SK-N-SH treated with all-trans-retinoic acid at 6 μM for 48 hours (cell line): Measurements from ENCODE around the gene NUP210.

Source experiments
- ATAC-seq: fragments of 200-7000 bp; cut with Tn5 transposase; 3 replicates; pipeline ENCODE4 v1.9.1; 2020; ENCODE audit warnings: mild to moderate bottlenecking, moderate library complexity
- ARNTL ChIP-seq: fragments of 450-650 bp; formaldehyde crosslinking; IDR thresholded peaks from 2 replicates; pipeline ENCODE4 v1.5.0; 2020; ENCODE audit warnings: low read depth, mild to moderate bottlenecking, moderate library complexity, borderline replicate concordance
- BACH2 ChIP-seq: fragments of 250-450 bp; sonication (Bioruptor Pico); IDR thresholded peaks from 2 replicates; pipeline ENCODE4 v1.9.0; 2021; ENCODE audit warnings: mild to moderate bottlenecking, borderline replicate concordance
- CREB5 ChIP-seq: fragments of 250-450 bp; sonication (Bioruptor Pico); IDR thresholded peaks from 2 replicates; pipeline ENCODE4 v1.5.1; 2020; ENCODE audit warnings: low read depth, mild to moderate bottlenecking, moderate library complexity
- CSDC2 ChIP-seq: fragments of 250-450 bp; sonication (Bioruptor Pico); IDR thresholded peaks from 2 replicates; pipeline ENCODE4 v1.5.0; 2020; ENCODE audit warnings: mild to moderate bottlenecking, moderate library complexity
- CSRNP3 ChIP-seq: fragments of 250-450 bp; sonication (Bioruptor Pico); IDR thresholded peaks from 2 replicates; pipeline ENCODE4 v1.5.1; 2021; ENCODE audit warnings: mild to moderate bottlenecking, moderate library complexity
- ESRRG ChIP-seq: fragments of 250-450 bp; sonication (Bioruptor Pico); IDR thresholded peaks from 2 replicates; pipeline ENCODE4 v1.6.1; 2021; ENCODE audit warnings: mild to moderate bottlenecking
- GLIS3 ChIP-seq: fragments of 250-450 bp; sonication (Bioruptor Pico); IDR thresholded peaks from 2 replicates; pipeline ENCODE4 v1.5.0; 2020; ENCODE audit warnings: mild to moderate bottlenecking, moderate library complexity
- ISL1 ChIP-seq: fragments of 250-450 bp; sonication (Bioruptor Pico); IDR thresholded peaks from 2 replicates; pipeline ENCODE4 v2.1.2; 2022; ENCODE audit warnings: mild to moderate bottlenecking, moderate library complexity
- OSR1 ChIP-seq: fragments of 250-450 bp; sonication (Bioruptor Pico); IDR thresholded peaks from 2 replicates; pipeline ENCODE4 v1.8.0; 2022; ENCODE audit warnings: moderate library complexity, mild to moderate bottlenecking, inconsistent platforms
- PATZ1 ChIP-seq: fragments of 250-450 bp; sonication (Bioruptor Pico); IDR thresholded peaks from 2 replicates; pipeline ENCODE4 v1.8.0; 2020; ENCODE audit warnings: mild to moderate bottlenecking, moderate library complexity, borderline replicate concordance
- POU6F1 ChIP-seq: fragments of 250-450 bp; sonication (Bioruptor Pico); IDR thresholded peaks from 2 replicates; pipeline ENCODE4 v1.8.0; 2021; ENCODE audit warnings: low read depth, mild to moderate bottlenecking, moderate library complexity, borderline replicate concordance
- PPARA ChIP-seq: fragments of 250-450 bp; sonication (Bioruptor Pico); IDR thresholded peaks from 2 replicates; pipeline ENCODE4 v1.5.0; 2020; ENCODE audit warnings: mild to moderate bottlenecking, borderline replicate concordance
- RARB ChIP-seq: fragments of 250-450 bp; sonication (Bioruptor Pico); IDR thresholded peaks from 2 replicates; pipeline ENCODE4 v1.8.0; 2021; ENCODE audit warnings: mild to moderate bottlenecking, moderate library complexity
- SNAI2 ChIP-seq: fragments of 250-450 bp; sonication (Bioruptor Pico); IDR thresholded peaks from 2 replicates; pipeline ENCODE4 v1.5.0; 2020; ENCODE audit warnings: mild to moderate bottlenecking, moderate library complexity
- TCF4 ChIP-seq: fragments of 250-450 bp; sonication (Bioruptor Pico); IDR thresholded peaks from 2 replicates; pipeline ENCODE4 v1.8.0; 2021; ENCODE audit warnings: mild to moderate bottlenecking, moderate library complexity, borderline replicate concordance
- TOX ChIP-seq: fragments of 250-450 bp; sonication (Bioruptor Pico); IDR thresholded peaks from 2 replicates; pipeline ENCODE4 v1.8.0; 2021; ENCODE audit warnings: mild to moderate bottlenecking, moderate library complexity, borderline replicate concordance
- ZC3H10 ChIP-seq: fragments of 250-450 bp; sonication (Bioruptor Pico); IDR thresholded peaks from 2 replicates; pipeline ENCODE4 v1.5.1; 2021; ENCODE audit warnings: mild to moderate bottlenecking, moderate library complexity
- ZFP3 ChIP-seq: fragments of 250-450 bp; sonication (Bioruptor Pico); IDR thresholded peaks from 2 replicates; pipeline ENCODE4 v1.5.0; 2020; ENCODE audit warnings: mild to moderate bottlenecking, moderate library complexity
- ZFP30 ChIP-seq: fragments of 450-650 bp; formaldehyde crosslinking; IDR thresholded peaks from 2 replicates; pipeline ENCODE4 v1.5.0; 2022; ENCODE audit warnings: mild to moderate bottlenecking, moderate library complexity
- ZNF8 ChIP-seq: fragments of 450-650 bp; formaldehyde crosslinking; IDR thresholded peaks from 2 replicates; pipeline ENCODE4 v1.5.0; 2020; ENCODE audit warnings: mild to moderate bottlenecking, moderate library complexity

The NUP210 gene

GRCh38 chr3:13274551-13275332 is 145.4 kb downstream of the NUP210 start (continued):
- no peak for TF ChIP-seq CREB5
- TF ChIP-seq ARNTL (CRISPR knock-in tag): no peak

GRCh38 chr3:13274125-13274524 is 146.0 kb downstream of the NUP210 start:
- no peak for TF ChIP-seq ARNTL (CRISPR knock-in tag)
- TF ChIP-seq GLIS3 (CRISPR knock-in tag): no peak
- TF ChIP-seq ZFP3 (CRISPR knock-in tag): no peak
- no peak for TF ChIP-seq ISL1 (CRISPR knock-in tag)
- no peak for TF ChIP-seq CSRNP3
- TF ChIP-seq, all 23 proteins: peak for 0
- ATAC-seq: no peak

GRCh38 chr3:13273604-13274105 is 146.5 kb downstream of the NUP210 start:
- TF ChIP-seq OSR1 (CRISPR knock-in tag) (no peak), TOX (CRISPR knock-in tag) (no peak), CSDC2 (no peak), PPARA (CRISPR knock-in tag) (no peak), GLIS3 (CRISPR knock-in tag) (no peak), ZC3H10 (CRISPR knock-in tag) (no peak), SNAI2 (CRISPR knock-in tag) (no peak), TCF4 (no peak), ZFP30 (CRISPR knock-in tag) (no peak)
- TF ChIP-seq, all 23 proteins: peak for 0
- ATAC-seq: no peak; the same call in 2 of the 3 replicates

- TF ChIP-seq ZNF8 (no peak), TCF4 (no peak), OSR1 (CRISPR knock-in tag) (no peak), PATZ1 (CRISPR knock-in tag) (no peak), ZFP3 (CRISPR knock-in tag) (no peak), ZC3H10 (CRISPR knock-in tag) (no peak), CREB5 (no peak), ISL1 (CRISPR knock-in tag) (no peak)
- ATAC-seq: no peak
Measured at GRCh38 chr3:13272831-13273603, 147.1 kb downstream of the NUP210 start.

- TF ChIP-seq ISL1 (CRISPR knock-in tag): no peak
- TF ChIP-seq ESRRG (CRISPR knock-in tag): no peak
- TF ChIP-seq ZC3H10 (CRISPR knock-in tag): no peak
- TF ChIP-seq ARNTL (CRISPR knock-in tag): no peak
- TF ChIP-seq POU6F1 (CRISPR knock-in tag): no peak
- TF ChIP-seq PATZ1 (CRISPR knock-in tag): no peak
- no peak for TF ChIP-seq RARB (CRISPR knock-in tag)
- no peak for TF ChIP-seq BACH2
Measured at GRCh38 chr3:13269711-13270378, 150.3 kb downstream of the NUP210 start.

More at GRCh38 chr3:13269711-13270378, 150.3 kb downstream of the NUP210 start:
- ATAC-seq: no peak
